DND-41 (cell line): ENCODE data around the gene ROCK2.

Source experiments
- ATAC-seq: fragments of 200-7000 bp; cut with Tn5 transposase; 3 replicates; pipeline ENCODE4 v1.9.1; 2021; ENCODE audit warnings: low read depth; ENCODE audit not compliant: insufficient read depth
- DNase-seq: peaks from one replicate; pipeline ENCODE4 v3.0.0-alpha.2; 2020
- H2AFZ ChIP-seq: 2 replicates; pipeline ENCODE4 v1.6.0; 2012; ENCODE audit warnings: low read depth, low read length
- H3K27ac ChIP-seq: 2 replicates; pipeline ENCODE4 v1.5.1; 2012; ENCODE audit warnings: low read length, inconsistent platforms
- H3K27me3 ChIP-seq: fragments of 200-600 bp; sonication (generic); 2 replicates; pipeline ENCODE4 v1.6.0; 2012; ENCODE audit warnings: low read length, mild to moderate bottlenecking, inconsistent platforms; ENCODE audit not compliant: insufficient read depth, poor library complexity
- H3K36me3 ChIP-seq: 2 replicates; pipeline ENCODE4 v1.5.1; 2012; ENCODE audit warnings: low read length, inconsistent platforms; ENCODE audit not compliant: insufficient read depth
- H3K4me1 ChIP-seq: 2 replicates; pipeline ENCODE4 v1.5.1; 2012; ENCODE audit warnings: mild to moderate bottlenecking, low read length; ENCODE audit not compliant: insufficient read depth
- H3K4me2 ChIP-seq: 2 replicates; pipeline ENCODE4 v1.6.0; 2012; ENCODE audit warnings: mild to moderate bottlenecking, moderate library complexity, low read length, inconsistent platforms; ENCODE audit not compliant: insufficient read depth
- H3K4me3 ChIP-seq, 2 experiments: fragments of 200-600 bp in 1 of 2; shearing (Covaris generic) in 1 of 2; 2 replicates each; pipeline ENCODE4 v1.5.1; 2012 to 2016; ENCODE audit warnings: inconsistent platforms in 2 of 2, low read length in 2 of 2, mild to moderate bottlenecking in 2 of 2, low read depth in 1 of 2, moderate library complexity in 1 of 2
- H3K79me2 ChIP-seq: 2 replicates; pipeline ENCODE4 v1.6.0; 2012; ENCODE audit warnings: low read length, inconsistent platforms; ENCODE audit not compliant: insufficient read depth
- H3K9ac ChIP-seq: 2 replicates; pipeline ENCODE4 v1.6.0; 2012; ENCODE audit warnings: low read depth, mild to moderate bottlenecking, inconsistent platforms, low read length, moderate library complexity
- H3K9me3 ChIP-seq: 2 replicates; pipeline ENCODE4 v1.5.1; 2012; ENCODE audit warnings: low read length, moderate library complexity, mild to moderate bottlenecking, inconsistent platforms; ENCODE audit not compliant: insufficient read depth, severe bottlenecking
- H4K20me1 ChIP-seq: 2 replicates; pipeline ENCODE4 v1.6.0; 2012; ENCODE audit warnings: low read length; ENCODE audit not compliant: insufficient read depth
- EZH2 ChIP-seq: IDR thresholded peaks from 3 replicates; pipeline ENCODE4 v1.6.1; 2012; ENCODE audit warnings: borderline replicate concordance, low read depth, mild to moderate bottlenecking, moderate library complexity, low read length, inconsistent platforms; ENCODE audit not compliant: severe bottlenecking
- TF ChIP-seq, protein P1 (sequence below): IDR thresholded peaks from 2 replicates; pipeline ENCODE4 v1.5.1; 2012; ENCODE audit warnings: borderline replicate concordance, low read length, moderate library complexity, mild to moderate bottlenecking; ENCODE audit not compliant: poor library complexity, severe bottlenecking; ENCODE audit errors: extremely low read depth

Gene ROCK2

DNA sequence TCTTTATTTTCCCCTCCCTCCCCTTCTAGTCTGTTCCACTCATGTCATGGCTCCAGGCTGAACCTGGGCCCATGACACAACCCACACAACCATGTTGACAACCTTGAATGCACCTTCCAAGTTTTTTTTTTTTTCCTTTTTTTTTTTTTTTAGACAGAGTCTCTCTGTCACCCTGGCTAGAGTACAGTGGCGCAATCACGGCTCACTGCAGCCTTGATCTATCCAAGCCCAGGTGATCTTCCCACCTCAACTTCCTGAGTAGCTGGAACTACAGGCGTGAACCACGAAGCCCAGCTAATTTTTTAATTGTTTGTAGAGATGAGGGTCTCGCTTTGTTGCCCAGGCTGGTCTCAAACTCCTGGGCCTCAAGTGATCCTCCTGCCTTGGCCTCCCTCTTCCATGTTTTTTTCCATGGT, 21.9 kb upstream of the ROCK2 start:
- Histone ChIP-seq H3K9ac (no peak overlapping the region), H3K27ac (no peak overlapping the region), H2AFZ (no peak overlapping the region), H3K4me1 (no peaks in the 10 kb centered on the region), H3K27me3 (no peaks in the 10 kb centered on the region), H3K4me2 (no peak overlapping the region), H4K20me1 (no peaks in the 10 kb centered on the region), H3K4me3 (no peak overlapping the region), H3K9me3 (no peaks in the 10 kb centered on the region), H3K36me3 (no peaks in the 10 kb centered on the region), H3K79me2 (no peaks in the 10 kb centered on the region)
- TF ChIP-seq, protein P1, sequence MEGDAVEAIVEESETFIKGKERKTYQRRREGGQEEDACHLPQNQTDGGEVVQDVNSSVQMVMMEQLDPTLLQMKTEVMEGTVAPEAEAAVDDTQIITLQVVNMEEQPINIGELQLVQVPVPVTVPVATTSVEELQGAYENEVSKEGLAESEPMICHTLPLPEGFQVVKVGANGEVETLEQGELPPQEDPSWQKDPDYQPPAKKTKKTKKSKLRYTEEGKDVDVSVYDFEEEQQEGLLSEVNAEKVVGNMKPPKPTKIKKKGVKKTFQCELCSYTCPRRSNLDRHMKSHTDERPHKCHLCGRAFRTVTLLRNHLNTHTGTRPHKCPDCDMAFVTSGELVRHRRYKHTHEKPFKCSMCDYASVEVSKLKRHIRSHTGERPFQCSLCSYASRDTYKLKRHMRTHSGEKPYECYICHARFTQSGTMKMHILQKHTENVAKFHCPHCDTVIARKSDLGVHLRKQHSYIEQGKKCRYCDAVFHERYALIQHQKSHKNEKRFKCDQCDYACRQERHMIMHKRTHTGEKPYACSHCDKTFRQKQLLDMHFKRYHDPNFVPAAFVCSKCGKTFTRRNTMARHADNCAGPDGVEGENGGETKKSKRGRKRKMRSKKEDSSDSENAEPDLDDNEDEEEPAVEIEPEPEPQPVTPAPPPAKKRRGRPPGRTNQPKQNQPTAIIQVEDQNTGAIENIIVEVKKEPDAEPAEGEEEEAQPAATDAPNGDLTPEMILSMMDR = no peak
- no peak for TF ChIP-seq EZH2
- DNase-seq (peak; percentile 14), ATAC-seq (no peak; the same call in 2 of the 3 replicates)

DNA sequence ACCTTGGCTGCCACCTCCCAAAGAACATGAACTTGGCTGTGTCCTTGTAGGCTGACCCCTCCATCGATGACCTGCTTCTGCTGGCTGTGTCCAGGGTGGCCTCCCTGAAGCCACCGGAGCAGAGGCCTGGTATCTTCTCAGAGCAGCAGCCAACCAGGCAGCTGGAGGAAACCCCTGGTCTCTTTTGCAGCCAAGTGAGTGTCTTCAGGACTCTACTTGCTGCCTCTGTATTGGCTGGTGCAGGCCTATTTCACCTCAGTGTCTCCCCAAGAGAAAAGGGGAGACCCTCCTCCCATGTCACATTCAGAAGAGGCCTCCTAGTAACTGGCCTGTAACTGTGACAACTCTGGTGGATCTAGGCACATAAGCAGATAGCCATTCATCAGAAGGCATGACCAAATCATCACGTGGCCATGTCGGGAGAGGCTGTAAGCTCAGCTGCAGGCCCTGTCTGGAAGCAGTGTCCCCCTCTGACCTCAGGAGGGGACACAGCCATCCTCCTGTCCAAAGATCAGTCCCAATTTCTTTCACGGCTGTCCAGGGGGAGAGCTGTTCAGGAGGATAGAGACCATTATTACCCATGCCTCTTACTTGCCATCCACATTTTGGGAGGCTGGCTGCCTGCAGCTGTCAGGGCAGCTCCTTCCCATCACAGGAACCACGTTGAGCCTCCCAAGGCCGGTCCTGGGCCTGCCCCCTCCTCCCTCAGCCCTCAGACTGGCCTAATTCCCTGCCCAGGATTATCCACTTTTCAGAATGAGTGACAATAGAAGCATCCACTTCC, 20.9 kb upstream of the ROCK2 start:
- H3K27me3 ChIP-seq = no peaks in the 10 kb centered on the region
- H3K9ac ChIP-seq = no peak overlapping the region
- no peak overlapping the region for H3K27ac ChIP-seq
- no peaks in the 10 kb centered on the region for H3K4me1 ChIP-seq
- no peaks in the 10 kb centered on the region for H3K79me2 ChIP-seq
- ATAC-seq (no peak), DNase-seq (no peak)
- TF ChIP-seq, protein P1 = no peak
- TF ChIP-seq EZH2 = no peak
- H2AFZ ChIP-seq = no peak overlapping the region
- no peak overlapping the region for H3K4me3 ChIP-seq
- no peak overlapping the region for H3K4me2 ChIP-seq
- no peaks in the 10 kb centered on the region for H3K36me3 ChIP-seq
- no peaks in the 10 kb centered on the region for H4K20me1 ChIP-seq
- no peaks in the 10 kb centered on the region for H3K9me3 ChIP-seq

DNA sequence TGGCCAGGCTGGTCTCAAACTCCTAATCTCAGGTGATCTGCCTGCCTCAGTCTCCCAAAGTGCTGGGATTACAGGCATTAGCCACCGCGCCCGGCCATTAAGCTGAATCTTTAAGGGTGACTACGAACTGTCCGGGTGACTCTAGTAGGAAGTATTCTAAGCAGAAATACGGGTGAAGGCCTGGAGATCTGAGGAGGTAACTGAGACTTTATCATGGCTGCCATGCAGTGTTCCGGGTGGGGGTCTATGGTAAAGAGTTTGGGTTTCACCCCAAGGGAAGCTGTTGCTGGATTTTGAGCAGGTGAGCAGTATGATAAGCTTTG, 20.1 kb upstream of the ROCK2 start:
- no peaks in the 10 kb centered on the region for H3K79me2 ChIP-seq
- no peak overlapping the region for H3K4me3 ChIP-seq
- DNase-seq (no peak), ATAC-seq (no peak)
- no peak overlapping the region for H2AFZ ChIP-seq
- TF ChIP-seq EZH2 = no peak
- TF ChIP-seq, protein P1 = no peak
- H3K9me3 ChIP-seq = no peaks in the 10 kb centered on the region
- no peaks in the 10 kb centered on the region for H4K20me1 ChIP-seq
- H3K27ac ChIP-seq = no peak overlapping the region
- no peaks in the 10 kb centered on the region for H3K36me3 ChIP-seq
- no peaks in the 10 kb centered on the region for H3K4me1 ChIP-seq
- no peaks in the 10 kb centered on the region for H3K27me3 ChIP-seq
- H3K9ac ChIP-seq = no peak overlapping the region
- H3K4me2 ChIP-seq = no peak overlapping the region
